GM18951 (cell line): Measurements from ENCODE around the gene RBM5.

Source experiments
- POLR2A ChIP-seq: IDR thresholded peaks from 4 replicates; pipeline ENCODE4 v1.6.1; 2011; ENCODE audit warnings: mild to moderate bottlenecking; ENCODE audit not compliant: insufficient read length, insufficient read depth; ENCODE audit errors: extremely low read depth
- in situ Hi-C: fragments of 300-500 bp; cut with MboI; formaldehyde crosslinking; loops from one replicate; pipeline ENCODE4 v1.12.0; 2022; ENCODE audit warnings: low sequenced_read_pairs, mixed read lengths, inconsistent platforms; ENCODE audit not compliant: unreplicated experiment

Gene RBM5

GRCh38 chr3:50100956-50101845 is 12.5 kb downstream of the RBM5 start:
- TF ChIP-seq POLR2A: no peak
- in situ Hi-C loops: no loop called here

DNA sequence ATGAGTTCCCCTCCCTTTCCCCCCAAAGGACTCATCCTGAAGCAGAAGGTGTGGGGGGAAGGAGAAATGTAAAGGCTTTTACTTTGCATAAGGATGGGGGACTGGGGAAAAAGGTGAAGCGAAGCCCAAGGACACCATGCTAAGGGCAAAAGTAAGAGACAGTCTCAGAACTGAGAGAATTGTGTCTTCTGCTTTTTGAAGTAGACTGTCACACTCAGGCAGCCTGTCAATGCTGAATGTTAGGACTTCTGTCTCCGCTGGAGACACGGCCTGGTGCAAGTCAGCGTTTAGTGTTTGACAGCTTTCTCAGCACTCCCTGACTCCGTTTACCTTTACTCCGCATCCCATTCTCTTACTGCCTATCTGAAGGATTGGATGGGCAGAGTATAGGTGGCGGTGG is 13.8 kb downstream of the RBM5 start:
- TF ChIP-seq POLR2A: no peak
- in situ Hi-C loops: no loop called here

DNA sequence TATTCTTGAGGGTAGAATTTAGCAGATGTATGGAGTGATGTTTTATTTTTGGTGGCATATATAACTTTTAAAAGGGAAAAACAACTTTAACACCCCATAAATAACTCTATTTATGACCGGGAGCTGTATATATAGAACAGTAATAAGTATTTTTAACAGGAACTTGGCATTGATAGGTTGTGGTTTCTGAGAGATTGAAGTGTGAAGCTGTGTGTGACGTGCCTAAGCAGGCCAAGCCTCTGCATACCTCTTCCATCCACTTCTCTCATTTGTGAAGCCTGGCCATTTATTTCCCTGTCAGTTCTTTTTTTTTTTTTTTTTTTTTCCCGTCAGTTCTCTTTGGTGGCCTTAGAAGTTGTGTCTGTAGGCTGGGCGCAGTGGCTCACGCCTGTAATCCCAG is 23.0 kb downstream of the RBM5 start:
- TF ChIP-seq POLR2A: no peak
- in situ Hi-C loops: no loop called here

GRCh38 chr3:50112462-50112861 is 23.7 kb downstream of the RBM5 start:
- no peak for TF ChIP-seq POLR2A
- in situ Hi-C loops: no loop called here

DNA sequence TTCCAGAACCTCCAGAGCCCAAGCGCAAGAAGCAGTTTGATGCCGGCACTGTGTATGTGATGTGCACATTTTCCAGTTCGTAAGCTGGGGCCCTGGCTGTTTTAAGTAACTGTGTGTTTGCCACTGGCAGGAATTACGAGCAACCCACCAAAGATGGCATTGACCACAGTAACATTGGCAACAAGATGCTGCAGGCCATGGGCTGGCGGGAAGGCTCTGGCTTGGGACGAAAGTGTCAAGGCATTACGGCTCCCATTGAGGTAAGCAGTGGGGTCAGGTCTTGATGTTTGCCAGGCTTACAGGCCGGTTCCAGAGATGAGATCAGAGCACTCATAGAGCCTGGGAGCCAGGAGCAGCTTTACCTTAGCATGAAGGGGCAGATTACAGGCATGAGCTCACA is 28.4 kb downstream of the RBM5 start:
- no peak for TF ChIP-seq POLR2A
- in situ Hi-C loops: no loop called here

DNA sequence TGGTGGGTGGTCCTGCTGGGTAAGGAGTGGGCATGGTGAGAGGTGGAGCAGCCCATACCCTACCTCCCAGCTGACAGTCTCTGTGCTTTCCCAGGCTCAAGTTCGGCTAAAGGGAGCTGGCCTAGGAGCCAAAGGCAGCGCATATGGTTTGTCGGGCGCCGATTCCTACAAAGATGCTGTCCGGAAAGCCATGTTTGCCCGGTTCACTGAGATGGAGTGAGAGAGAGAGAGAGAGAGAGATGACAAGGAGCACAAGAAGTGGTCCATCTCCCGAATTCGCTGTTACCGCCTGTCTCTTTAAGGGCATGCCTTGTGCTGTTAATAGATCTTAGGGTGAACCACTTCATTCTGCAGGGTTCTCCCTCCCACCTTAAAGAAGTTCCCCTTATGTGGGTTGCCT is 29.5 kb downstream of the RBM5 start:
- in situ Hi-C loops: no loop called here
- TF ChIP-seq POLR2A: no peak

- TF ChIP-seq POLR2A: no peak
- in situ Hi-C loops: loop anchor here (10.0 kb wide), 1 partner anchor 65 kb away; no protein-coding TSS in a partner anchor
Observed at GRCh38 chr3:50119786-50120185, 31.1 kb downstream of the RBM5 start.

- in situ Hi-C loops: loop anchor here (10.0 kb wide), 1 partner anchor 64 kb away; no protein-coding TSS in a partner anchor
- no peak for TF ChIP-seq POLR2A
Observed at GRCh38 chr3:50120364-50121071, 31.8 kb downstream of the RBM5 start.

DNA sequence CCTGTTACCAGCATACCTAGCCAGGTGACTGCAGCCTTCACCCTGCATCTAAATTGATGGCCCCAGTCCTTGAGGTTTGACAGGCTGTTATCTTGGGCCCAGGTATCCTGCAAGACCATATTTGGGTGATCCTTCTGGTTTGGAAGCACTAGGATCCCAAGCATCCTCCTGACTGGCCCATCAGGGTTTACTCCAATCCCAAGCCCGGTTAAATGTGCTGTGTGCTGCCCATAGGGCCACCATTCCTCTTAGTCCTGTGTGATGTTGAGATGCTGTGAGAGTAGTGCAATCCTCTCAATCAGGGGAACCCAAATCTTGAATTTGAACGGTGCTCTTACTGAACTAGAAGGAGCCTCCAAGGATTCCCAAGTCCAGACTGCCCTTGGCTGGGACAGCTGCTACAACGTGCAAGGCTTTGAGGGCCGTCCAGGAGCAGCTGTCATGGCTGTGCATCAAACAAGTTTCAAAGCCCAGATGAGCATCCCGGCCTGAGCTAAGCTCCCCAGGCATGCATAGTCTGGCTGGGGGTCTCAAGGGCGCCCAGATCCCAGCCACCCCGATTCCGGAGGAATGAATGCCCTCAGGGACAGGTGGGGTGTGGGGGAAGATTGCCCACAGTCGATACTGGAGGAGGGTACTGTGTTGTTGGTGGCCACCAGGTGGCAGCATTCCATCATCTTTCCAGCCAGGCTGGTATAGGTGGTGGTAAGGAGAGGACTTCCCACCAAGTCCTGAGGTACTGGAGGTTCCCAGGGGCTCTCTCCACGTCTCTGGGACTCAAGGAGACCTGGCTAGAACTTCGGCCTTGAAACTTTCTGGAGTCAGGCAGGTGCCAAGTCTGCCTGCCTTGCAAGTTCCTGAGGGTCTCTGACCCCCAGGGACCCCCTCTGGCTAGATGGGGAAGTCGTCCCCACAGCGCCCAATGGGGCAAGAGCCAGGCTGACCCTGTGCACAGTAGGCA is 32.6 kb downstream of the RBM5 start:
- TF ChIP-seq POLR2A: no peak
- in situ Hi-C loops: loop anchor here (10.0 kb wide), 1 partner anchor 63 kb away; no protein-coding TSS in a partner anchor

GRCh38 chr3:50122071-50122470 is 33.4 kb downstream of the RBM5 start:
- in situ Hi-C loops: loop anchor here (10.0 kb wide), 1 partner anchor 63 kb away; no protein-coding TSS in a partner anchor
- no peak for TF ChIP-seq POLR2A

DNA sequence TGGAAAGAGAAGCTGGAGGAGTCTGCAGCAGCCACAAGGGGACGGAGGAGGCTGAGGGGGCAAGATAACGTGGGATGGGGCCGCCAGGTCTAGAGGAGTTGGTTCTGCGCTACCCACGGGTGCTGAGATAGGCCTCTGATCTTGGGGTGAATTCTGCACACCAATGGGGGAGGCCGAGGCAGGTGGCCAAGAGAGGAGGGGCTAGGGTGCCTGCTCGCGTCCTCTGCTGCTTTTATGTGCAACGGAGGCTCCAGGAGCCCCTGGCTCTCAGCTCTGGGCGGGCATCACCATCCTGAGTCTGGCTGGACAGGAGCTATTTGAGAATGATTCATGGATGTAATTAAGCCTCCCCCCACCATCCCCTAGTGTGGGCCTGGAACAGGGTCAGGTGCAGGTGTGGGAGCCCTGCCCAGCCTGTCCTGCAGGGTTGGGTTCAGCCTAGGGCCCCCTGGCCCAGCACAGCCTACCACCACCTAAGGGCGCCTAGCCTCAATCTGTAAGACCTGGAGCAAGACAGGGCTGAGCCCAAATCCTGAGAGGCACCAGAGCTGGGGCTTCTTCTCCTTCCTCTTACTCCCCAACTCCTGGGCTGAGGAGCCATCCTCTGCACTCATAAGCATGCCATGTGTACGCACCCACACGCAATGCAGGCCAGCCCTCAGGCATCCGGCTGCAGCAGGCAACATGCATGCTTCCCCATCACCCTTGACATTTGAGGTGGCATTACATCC is 34.1 kb downstream of the RBM5 start:
- in situ Hi-C loops: loop anchor here (10.0 kb wide), 1 partner anchor 62 kb away; no protein-coding TSS in a partner anchor

DNA sequence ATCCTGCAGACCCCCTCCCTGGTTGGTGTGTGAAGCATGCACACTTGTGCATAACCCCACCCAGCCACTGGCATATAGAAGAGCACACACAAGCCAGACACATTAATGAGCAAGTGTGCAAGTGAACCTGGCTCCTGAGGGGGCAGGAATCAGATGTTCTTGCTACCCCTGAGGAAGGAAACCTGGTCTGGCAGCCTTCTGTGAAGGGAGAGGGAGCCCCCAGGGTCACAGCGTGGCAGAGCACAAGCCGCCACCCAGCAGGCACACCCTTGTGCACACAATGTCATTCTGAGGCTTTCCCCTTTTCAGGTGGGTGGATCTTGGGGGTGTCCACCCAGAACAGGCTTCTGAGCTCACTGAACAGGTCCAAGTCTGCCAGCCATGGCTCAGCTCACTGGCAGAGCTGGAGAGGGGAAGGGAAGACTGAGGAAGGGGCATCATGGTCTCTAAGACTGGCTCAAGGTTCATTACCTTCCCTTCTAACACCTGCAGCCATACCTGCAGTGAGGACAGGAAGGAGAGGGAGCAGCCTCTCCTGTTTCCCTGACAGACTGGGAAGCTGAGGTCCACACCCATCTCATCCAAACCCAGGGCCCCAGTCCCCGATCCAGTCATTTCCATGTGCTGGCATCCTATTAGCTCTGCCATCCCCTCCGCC is 34.8 kb downstream of the RBM5 start:
- no peak for TF ChIP-seq POLR2A

More for the DNA sequence above, 34.1 kb downstream of the RBM5 start:
- peak; percentile 11 for TF ChIP-seq POLR2A

More for the DNA sequence above, 34.8 kb downstream of the RBM5 start:
- in situ Hi-C loops: loop anchor here (10.0 kb wide), 1 partner anchor 61 kb away; no protein-coding TSS in a partner anchor
